ENCODE measurements around the gene SPATA6. TPM values are rescaled to one million over a fixed set of nuclear protein-coding genes. Genes with fewer than 3 reads are reported as not detected.
"Not testable (repeated sequence)": the region's sequence is repeated elsewhere in the genome, so short reads cannot be mapped to it uniquely, and the experiment has no call there.

The SPATA6 gene
- total and polyA plus RNA-seq, 2 donors (not counting 3 experiments of a cell fraction or from before 2014, with no cell fraction given), result 0.79 to 4.9 TPM

- no peak overlapping the region for H3K4me2 ChIP-seq (ENCODE audit: insufficient read depth, low read length)
- ChIA-PET CTCF (no interaction called here), POLR2A (no interaction called here)
- intact Hi-C loops (cut with micrococcal nuclease) (no loop called here), dilution Hi-C loops (cut with MboI; ENCODE audit: extremely low pct_ligation_motif_present, low sequenced_read_pairs) (no loop called here)
- no peaks in the 10 kb centered on the region for H3K27me3 ChIP-seq (ENCODE audit: control insufficient read depth in 2 of 2, insufficient read depth in 2 of 2, low read length in 2 of 2)
- H4K20me1 ChIP-seq (replicated peaks; ENCODE audit: control insufficient read depth, extremely low read depth, insufficient read depth, low read length), result no peaks in the 10 kb centered on the region
- H3K9me1 ChIP-seq (replicated peaks; ENCODE audit: control insufficient read depth, extremely low read depth, insufficient read depth, low read length), result no peaks in the 10 kb centered on the region
- H3K9ac ChIP-seq (replicated peaks; ENCODE audit: extremely low read depth, insufficient read depth, low read length), result no peak overlapping the region
- FAIRE-seq (no peak), DNase-seq (ENCODE audit: low read depth, low spot score) (no peak)
- H3K4me3 ChIP-seq (replicated peaks in 1 of 3; ENCODE audit: insufficient read depth in 1 of 3, low read depth in 1 of 3, low read length in 3 of 3), result no peak overlapping the region
- BruUV-seq (replicated peaks), result no TSS peak
- H2AFZ ChIP-seq (ENCODE audit: low read depth, low read length), result no peak overlapping the region
- H3K9me3 ChIP-seq (replicated peaks; ENCODE audit: control insufficient read depth, insufficient read depth, low read length), result no peaks in the 10 kb centered on the region
- H3K36me3 ChIP-seq (ENCODE audit: control insufficient read depth in 2 of 2, extremely low read depth in 1 of 2, insufficient read depth in 2 of 2, low read length in 2 of 2), result no peaks in the 10 kb centered on the region
- no peak overlapping the region for H3K27ac ChIP-seq (ENCODE audit: insufficient read depth, low read depth, low read length)
- H3K4me1 ChIP-seq (ENCODE audit: control insufficient read depth, extremely low read depth, insufficient read depth, low read length), result no peaks in the 10 kb centered on the region
- no peaks in the 10 kb centered on the region for H3K79me2 ChIP-seq (ENCODE audit: control insufficient read depth, insufficient read depth, low read length)
- TF ChIP-seq CTCF (IDR thresholded peaks at IDR 0.05; ENCODE audit: extremely low read depth in 1 of 2, insufficient read depth in 1 of 2, low read depth in 1 of 2, low read length in 2 of 2) (no peak), EZH2 (IDR thresholded peaks at IDR 0.05; ENCODE audit: borderline replicate concordance, low read depth, low read length, severe bottlenecking) (no peak), GATA2 (IDR thresholded peaks at IDR 0.05; ENCODE audit: insufficient read depth, insufficient read length, low read depth, low read length) (no peak), POLR2A (IDR thresholded peaks at IDR 0.05; ENCODE audit: low read depth, low read length) (no peak), FOS (IDR thresholded peaks at IDR 0.05; ENCODE audit: borderline replicate concordance, insufficient read depth, low read length) (no peak), MYC (IDR thresholded peaks at IDR 0.05; ENCODE audit: low read depth, low read length) (no peak), MAX (IDR thresholded peaks at IDR 0.05; ENCODE audit: insufficient read depth, insufficient read length) (no peak), POLR2AphosphoS5 (IDR thresholded peaks at IDR 0.05; ENCODE audit: insufficient read depth, low read depth, low read length) (no peak), JUN (IDR thresholded peaks at IDR 0.05; ENCODE audit: borderline replicate concordance, insufficient read depth, insufficient read length, low read depth) (no peak)
These were observed 142.5 kb downstream of the SPATA6 start for GRCh38 chr1:48329486-48329885.

GRCh38 chr1:48311829-48312228 lies 160.2 kb downstream of the SPATA6 start:
- H3K4me3 ChIP-seq (replicated peaks in 1 of 3; ENCODE audit: insufficient read depth in 1 of 3, low read depth in 1 of 3, low read length in 3 of 3); H2AFZ ChIP-seq (ENCODE audit: low read depth, low read length); H3K79me2 ChIP-seq (ENCODE audit: control insufficient read depth, insufficient read depth, low read length); intact Hi-C loops (cut with micrococcal nuclease); H3K4me1 ChIP-seq (ENCODE audit: control insufficient read depth, extremely low read depth, insufficient read depth, low read length); H4K20me1 ChIP-seq (replicated peaks; ENCODE audit: control insufficient read depth, extremely low read depth, insufficient read depth, low read length); POLR2A ChIA-PET; H3K4me2 ChIP-seq (ENCODE audit: insufficient read depth, low read length); H3K27me3 ChIP-seq (ENCODE audit: control insufficient read depth in 2 of 2, insufficient read depth in 2 of 2, low read length in 2 of 2); H3K9ac ChIP-seq (replicated peaks; ENCODE audit: extremely low read depth, insufficient read depth, low read length); H3K36me3 ChIP-seq (ENCODE audit: control insufficient read depth in 2 of 2, extremely low read depth in 1 of 2, insufficient read depth in 2 of 2, low read length in 2 of 2); H3K9me1 ChIP-seq (replicated peaks; ENCODE audit: control insufficient read depth, extremely low read depth, insufficient read depth, low read length); H3K27ac ChIP-seq (ENCODE audit: insufficient read depth, low read depth, low read length); FAIRE-seq; DNase-seq (ENCODE audit: low read depth, low spot score); BruUV-seq (replicated peaks); dilution Hi-C loops (cut with MboI; ENCODE audit: extremely low pct_ligation_motif_present, low sequenced_read_pairs); H3K9me3 ChIP-seq (replicated peaks; ENCODE audit: control insufficient read depth, insufficient read depth, low read length); CTCF ChIA-PET: not testable (repeated sequence)
